K562 (cell line): Measurements from ENCODE around the gene CFAP52.

Experiments
- BMI1 ChIP-seq: fragments of 150-350 bp; IDR thresholded peaks from 2 replicates; pipeline ENCODE4 v1.6.1; 2014; ENCODE audit warnings: low read length
- CBX2 ChIP-seq: fragments of 200-600 bp; sonication (generic); IDR thresholded peaks from one replicate; pipeline ENCODE4 v1.6.1; 2012; ENCODE audit warnings: mild to moderate bottlenecking, low read length, inconsistent platforms; ENCODE audit not compliant: insufficient read depth, poor library complexity, severe bottlenecking
- CTCF ChIP-seq, 3 experiments: IDR thresholded peaks in 2 of 3; conservative IDR thresholded peaks in 1 of 3; 2 replicates each; pipeline ENCODE4 v1.5.1; 2011 to 2012; ENCODE audit warnings: low read length in 3 of 3, mild to moderate bottlenecking in 3 of 3, control low read depth in 2 of 3, improper control_type of control experiment in 1 of 3, inconsistent platforms in 1 of 3, low read depth in 1 of 3, mixed read lengths in 1 of 3, moderate library complexity in 1 of 3; ENCODE audit not compliant: insufficient read depth in 2 of 3
- FOS ChIP-seq: IDR thresholded peaks from 3 replicates; pipeline ENCODE4 v1.6.1; 2011; ENCODE audit not compliant: insufficient read length; ENCODE audit errors: extremely low read depth
- JUND ChIP-seq, 2 experiments: IDR thresholded peaks; 2 replicates in 1 of 2; 3 replicates in 1 of 2; pipeline ENCODE4 v1.6.1; 2011; ENCODE audit warnings: borderline replicate concordance in 2 of 2, low read depth in 2 of 2, low read length in 2 of 2, improper control_type of control experiment in 1 of 2, missing biosample characterization in 1 of 2, missing genetic modification characterization in 1 of 2, missing genetic modification reagents in 1 of 2
- KLF16 ChIP-seq: IDR thresholded peaks from 2 replicates; pipeline ENCODE4 v1.6.1; 2016; ENCODE audit warnings: antibody characterized with exemption
- MAX ChIP-seq: sonication (generic); formaldehyde crosslinking; IDR thresholded peaks from 2 replicates; pipeline ENCODE4 v1.9.0; 2022; ENCODE audit warnings: mild to moderate bottlenecking, missing genetic modification reagents
- MEF2D ChIP-seq: conservative IDR thresholded peaks from 2 replicates; pipeline ENCODE4 v1.6.1; 2016; ENCODE audit warnings: low read depth, missing genetic modification characterization, missing compliant biosample characterization
- MXI1 ChIP-seq: IDR thresholded peaks from 2 replicates; pipeline ENCODE4 v1.6.1; 2011; ENCODE audit warnings: low read depth, mild to moderate bottlenecking, improper control_type of control experiment, low read length
- ZNF354B ChIP-seq: fragments of 250-450 bp; sonication (Bioruptor Pico); IDR thresholded peaks from 2 replicates; pipeline ENCODE4 v1.4.0; 2020
- ZNF561 ChIP-seq: fragments of 450-650 bp; formaldehyde crosslinking; conservative IDR thresholded peaks from 2 replicates; pipeline ENCODE4 v1.4.0; 2020; ENCODE audit warnings: mild to moderate bottlenecking, moderate library complexity
- ZNF583 ChIP-seq: fragments of 250-450 bp; sonication (Bioruptor Pico); IDR thresholded peaks from 2 replicates; pipeline ENCODE4 v1.4.0; 2020
- TF ChIP-seq, protein P1 (sequence below): sonication (generic); formaldehyde crosslinking; IDR thresholded peaks from 2 replicates; pipeline ENCODE4 v1.8.1; 2023; ENCODE audit warnings: mild to moderate bottlenecking, missing genetic modification reagents, moderate library complexity

GRCh38 chr17:9564104-9564503, 12.3 kb upstream of the CFAP52 start:
- TF ChIP-seq MEF2D (tag) (no peak), MXI1 (no peak), MAX (no peak), ZNF583 (no peak), KLF16 (no peak), BMI1 (no peak), CTCF (IDR thresholded peaks at IDR 0.05 in 2 of 3, conservative IDR thresholded peaks at IDR 0.05 in 1 of 3; ENCODE audit: insufficient read depth in 2 of 3, low read depth in 1 of 3, low read length in 3 of 3) (no peak), ZNF354B (CRISPR knock-in tag) (no peak), ZNF561 (no peak), CBX2 (no peak), FOS (no peak), JUND (IDR thresholded peaks at IDR 0.05; ENCODE audit: borderline replicate concordance, low read depth, low read length) (no peak), JUND (tag; IDR thresholded peaks at IDR 0.05; ENCODE audit: borderline replicate concordance, low read depth, low read length) (no peak)
- TF ChIP-seq, protein P1, sequence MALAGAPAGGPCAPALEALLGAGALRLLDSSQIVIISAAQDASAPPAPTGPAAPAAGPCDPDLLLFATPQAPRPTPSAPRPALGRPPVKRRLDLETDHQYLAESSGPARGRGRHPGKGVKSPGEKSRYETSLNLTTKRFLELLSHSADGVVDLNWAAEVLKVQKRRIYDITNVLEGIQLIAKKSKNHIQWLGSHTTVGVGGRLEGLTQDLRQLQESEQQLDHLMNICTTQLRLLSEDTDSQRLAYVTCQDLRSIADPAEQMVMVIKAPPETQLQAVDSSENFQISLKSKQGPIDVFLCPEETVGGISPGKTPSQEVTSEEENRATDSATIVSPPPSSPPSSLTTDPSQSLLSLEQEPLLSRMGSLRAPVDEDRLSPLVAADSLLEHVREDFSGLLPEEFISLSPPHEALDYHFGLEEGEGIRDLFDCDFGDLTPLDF (CRISPR knock-in tag), result no peak
